Tibial nerve (tissue), 4 donors: Measurements from ENCODE around the gene DNAJB13.

Experiments used
- EP300 ChIP-seq, 2 donors: sonication (generic); formaldehyde crosslinking; IDR thresholded peaks; one replicate each; pipeline ENCODE4 v1.6.1; 2017; ENCODE audit warnings: antibody characterized with exemption in 2 of 2, mild to moderate bottlenecking in 1 of 2
- POLR2A ChIP-seq, 2 donors: fragments of 450-650 bp; IDR thresholded peaks; one replicate each; pipeline ENCODE4 v1.6.1; 2017; ENCODE audit warnings: antibody characterized with exemption in 2 of 2, mild to moderate bottlenecking in 2 of 2, moderate library complexity in 2 of 2
- TF ChIP-seq, protein P1 (sequence below), 5 experiments: fragments of 200-600 bp in 3 of 5; fragments of 450-650 bp in 2 of 5; sonication (generic) in 3 of 5; IDR thresholded peaks; one replicate each; pipeline ENCODE4 v1.5.1; 2016 to 2019; ENCODE audit warnings: antibody characterized with exemption in 5 of 5, mild to moderate bottlenecking in 3 of 5, moderate library complexity in 2 of 5

GRCh38 chr11:73968356-73968966 lies 17.6 kb downstream of the DNAJB13 start:
- TF ChIP-seq EP300 (IDR thresholded peaks at IDR 0.05) (no peak), POLR2A (IDR thresholded peaks at IDR 0.05) (no peak)
- TF ChIP-seq, protein P1, sequence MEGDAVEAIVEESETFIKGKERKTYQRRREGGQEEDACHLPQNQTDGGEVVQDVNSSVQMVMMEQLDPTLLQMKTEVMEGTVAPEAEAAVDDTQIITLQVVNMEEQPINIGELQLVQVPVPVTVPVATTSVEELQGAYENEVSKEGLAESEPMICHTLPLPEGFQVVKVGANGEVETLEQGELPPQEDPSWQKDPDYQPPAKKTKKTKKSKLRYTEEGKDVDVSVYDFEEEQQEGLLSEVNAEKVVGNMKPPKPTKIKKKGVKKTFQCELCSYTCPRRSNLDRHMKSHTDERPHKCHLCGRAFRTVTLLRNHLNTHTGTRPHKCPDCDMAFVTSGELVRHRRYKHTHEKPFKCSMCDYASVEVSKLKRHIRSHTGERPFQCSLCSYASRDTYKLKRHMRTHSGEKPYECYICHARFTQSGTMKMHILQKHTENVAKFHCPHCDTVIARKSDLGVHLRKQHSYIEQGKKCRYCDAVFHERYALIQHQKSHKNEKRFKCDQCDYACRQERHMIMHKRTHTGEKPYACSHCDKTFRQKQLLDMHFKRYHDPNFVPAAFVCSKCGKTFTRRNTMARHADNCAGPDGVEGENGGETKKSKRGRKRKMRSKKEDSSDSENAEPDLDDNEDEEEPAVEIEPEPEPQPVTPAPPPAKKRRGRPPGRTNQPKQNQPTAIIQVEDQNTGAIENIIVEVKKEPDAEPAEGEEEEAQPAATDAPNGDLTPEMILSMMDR (IDR thresholded peaks at IDR 0.05) = no peak
